Activated CD4-positive, alpha-beta T cell treated with anti-CD3 and anti-CD28 coated beads, Interleukin-10, Interleukin-2, amounts not matched to agents 100 ng/mL and 50 ng/mL, durations not matched to agents 16 hours and 8 hours (primary cell): Measurements from ENCODE around the gene GPR179.
"Not testable (repeated sequence)": the region's sequence is repeated elsewhere in the genome, so short reads cannot be mapped to it uniquely, and the experiment has no call there.

ENCODE experiments used
- DNase-seq: peaks from one replicate; pipeline ENCODE4 v3.0.0-alpha.2; 2020

Gene GPR179

GRCh38 chr17:38320482-38320881 lies 23.3 kb downstream of the GPR179 start:
- no peak for DNase-seq

- DNase-seq: no peak
Observed at GRCh38 chr17:38317081-38317480, 26.7 kb downstream of the GPR179 start.

- peak; percentile 55 for DNase-seq
Observed at GRCh38 chr17:38315497-38315896, 28.3 kb downstream of the GPR179 start.

GRCh38 chr17:38296834-38297517 lies 46.8 kb downstream of the GPR179 start, which contains the start of gene MRPL45:
Gene MRPL45 (plus strand): TSS chr17:38297168. CDS start chr17:38297184, 16 bp downstream.
- peak; percentile 98 for DNase-seq

- not testable (repeated sequence) for DNase-seq
Observed at GRCh38 chr17:38295602-38296365, 48.0 kb downstream of the GPR179 start.

- DNase-seq: not testable (repeated sequence)
Observed at GRCh38 chr17:38289760-38290159, 54.0 kb downstream of the GPR179 start.

GRCh38 chr17:38288217-38288827 lies 55.4 kb downstream of the GPR179 start:
- not testable (repeated sequence) for DNase-seq

GRCh38 chr17:38286501-38287091 lies 57.2 kb downstream of the GPR179 start:
- DNase-seq: peak; percentile 59

GRCh38 chr17:38285994-38286393 lies 57.8 kb downstream of the GPR179 start:
- DNase-seq: not testable (repeated sequence)
